ENCODE measurements around the gene PAFAH2.

Gene PAFAH2

DNA sequence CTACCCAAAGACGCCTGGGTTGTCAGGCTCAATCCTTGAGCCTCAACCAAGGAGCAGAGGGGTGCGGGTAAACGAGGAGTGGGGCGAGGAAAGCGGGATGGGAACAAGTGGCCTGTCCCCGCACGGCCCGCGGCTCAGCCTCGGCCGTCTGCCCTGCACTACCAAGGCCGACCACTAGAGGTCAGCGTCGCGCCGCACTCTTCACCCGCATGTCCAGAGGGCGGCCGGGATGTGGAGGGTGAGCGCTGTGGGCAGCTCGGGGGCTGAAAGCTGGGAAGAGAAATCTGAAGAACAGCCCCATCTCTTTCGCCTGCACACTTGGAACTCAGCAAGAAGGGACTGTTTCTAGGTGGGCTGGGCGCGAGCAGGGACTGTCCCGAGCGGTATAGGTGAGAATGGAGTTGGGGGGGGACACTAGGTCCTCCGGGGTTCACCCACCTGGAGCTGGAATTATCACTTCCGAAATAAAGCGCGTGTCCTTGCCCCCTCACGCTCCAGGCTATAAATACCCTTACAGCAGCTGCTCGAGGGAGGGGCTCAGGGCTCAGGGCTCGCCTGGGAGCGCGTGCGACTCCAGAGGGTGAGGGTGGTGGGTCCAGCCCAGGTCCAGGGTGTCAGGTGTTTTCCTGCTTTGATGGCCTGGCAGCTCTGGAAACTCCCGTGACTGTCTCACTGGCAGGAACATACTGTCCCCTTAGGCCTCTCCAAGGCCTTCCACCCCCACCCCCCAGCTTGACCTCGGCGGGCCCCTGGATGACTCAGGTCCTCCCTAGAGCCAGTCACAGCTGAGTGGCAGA, 38.3 kb upstream of the PAFAH2 start:
- TF ChIP-seq CTCF (conservative IDR thresholded peaks at IDR 0.05), result peak; percentile 89
- no peak for TF ChIP-seq ZFX (IDR thresholded peaks at IDR 0.05)
- H3K27ac ChIP-seq, result peak overlapping the region; percentile 44

DNA sequence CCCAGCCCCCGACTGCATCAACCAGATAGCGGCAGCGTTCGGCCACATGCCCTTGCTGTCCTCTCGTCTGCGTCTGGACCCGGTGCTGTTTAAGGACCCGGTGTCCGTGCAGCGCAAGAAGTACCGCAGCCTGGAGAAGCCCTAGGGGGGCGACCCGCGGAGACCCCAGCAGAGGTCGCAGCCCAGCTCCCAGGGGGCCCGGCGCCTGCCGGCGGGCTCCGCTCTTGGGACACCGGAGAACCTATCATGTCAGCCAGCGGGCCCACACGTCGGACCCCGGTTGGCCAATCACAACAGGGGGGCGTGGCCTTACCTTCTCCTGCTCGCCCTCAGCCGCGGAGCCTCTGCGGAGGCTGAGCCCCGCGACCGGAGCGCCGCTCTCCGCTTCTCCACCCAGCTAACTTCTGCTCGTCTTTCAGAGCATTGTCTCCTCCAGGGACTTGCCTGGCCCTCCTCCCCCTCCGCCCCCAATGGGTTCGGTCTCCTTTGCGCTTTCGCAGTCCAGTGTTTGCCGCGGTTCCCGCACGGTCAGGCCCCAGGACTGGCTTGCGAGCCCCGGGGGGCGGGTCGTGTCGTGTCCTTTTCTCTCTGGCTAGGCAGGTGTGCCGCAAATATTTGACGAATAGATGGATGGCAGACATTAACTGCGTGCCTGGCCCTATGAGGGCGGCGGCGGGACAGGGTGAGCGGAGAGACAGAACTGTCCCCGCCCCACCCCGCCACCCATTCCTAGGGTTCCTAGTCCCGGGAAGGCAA, 37.5 kb upstream of the PAFAH2 start:
- TF ChIP-seq ZFX (IDR thresholded peaks at IDR 0.05), result no peak
- no peak for TF ChIP-seq CTCF (conservative IDR thresholded peaks at IDR 0.05)
- H3K27ac ChIP-seq, result peak overlapping the region; percentile 44

GRCh38 chr1:26034504-26035202, 36.8 kb upstream of the PAFAH2 start:
- peak overlapping the region; percentile 44; the same call in 1 of the 2 replicates for H3K27ac ChIP-seq
- TF ChIP-seq CTCF (conservative IDR thresholded peaks at IDR 0.05) (no peak), ZFX (IDR thresholded peaks at IDR 0.05) (no peak)

DNA sequence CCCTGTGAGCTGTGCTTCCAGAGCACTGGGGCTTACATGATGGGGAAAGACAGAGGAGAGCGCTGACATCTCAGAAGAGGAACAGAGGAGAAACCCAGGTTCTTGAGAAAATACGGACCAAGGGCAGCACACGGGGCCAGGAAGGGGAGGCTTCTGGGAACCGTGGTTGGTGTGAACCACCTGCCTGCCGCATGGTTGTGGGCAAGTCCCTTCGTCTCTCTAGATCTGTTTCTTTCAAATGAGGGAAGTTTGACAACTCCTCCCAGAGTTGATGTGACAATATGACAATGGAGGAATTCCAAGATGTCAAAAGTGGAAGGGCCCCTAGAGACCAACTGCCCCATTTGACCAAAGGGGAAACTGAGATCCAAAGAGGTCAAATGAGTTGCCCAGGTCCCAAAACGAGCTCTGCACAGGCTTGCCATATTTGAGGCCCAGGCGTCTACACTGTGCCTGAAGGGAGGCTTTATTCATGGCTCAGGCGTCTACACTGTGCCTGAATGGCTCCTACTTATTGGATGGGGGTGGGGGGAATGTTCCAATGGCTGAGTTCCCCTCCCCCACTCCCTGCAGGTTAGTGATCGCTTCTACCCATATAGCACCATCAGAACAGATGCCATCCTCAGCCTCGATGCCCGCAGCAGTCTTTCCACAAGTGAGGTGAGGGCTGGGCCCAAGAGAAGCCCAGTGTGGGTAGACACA, 34.9 kb upstream of the PAFAH2 start:
- TF ChIP-seq ZFX (IDR thresholded peaks at IDR 0.05) (no peak), CTCF (conservative IDR thresholded peaks at IDR 0.05) (no peak)

DNA sequence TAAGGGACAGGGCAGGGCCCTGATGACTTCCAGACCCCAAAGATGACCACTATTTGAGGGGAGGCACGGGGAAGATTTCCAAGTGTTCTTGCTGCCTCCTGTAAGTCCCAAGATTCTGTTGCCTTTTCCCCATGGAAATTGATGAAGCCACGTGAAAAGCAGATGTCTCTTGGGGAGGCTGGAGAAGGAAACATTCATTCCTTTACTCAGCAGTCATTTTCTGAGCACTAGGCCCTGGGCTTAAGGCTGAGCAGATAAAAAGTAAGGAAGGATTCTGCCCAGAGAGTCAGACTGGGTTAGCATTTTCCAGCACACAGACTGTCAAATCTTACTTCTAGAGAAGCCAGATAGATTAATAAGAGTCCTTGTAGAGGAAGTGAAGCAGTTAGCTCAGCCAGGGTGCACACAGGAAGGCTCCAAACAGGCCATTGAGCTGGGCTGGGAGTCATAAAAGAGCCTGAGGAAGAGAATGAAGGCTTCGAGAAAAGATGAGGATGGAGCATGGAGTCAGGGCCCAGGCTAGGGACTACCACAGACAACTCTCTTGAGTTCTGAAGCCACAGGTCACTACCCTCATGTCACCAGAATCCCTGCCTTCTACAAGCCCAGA, 33.9 kb upstream of the PAFAH2 start:
- TF ChIP-seq CTCF (conservative IDR thresholded peaks at IDR 0.05), result no peak
- no peak for TF ChIP-seq ZFX (IDR thresholded peaks at IDR 0.05)
- no peak overlapping the region for H3K27ac ChIP-seq

More for the DNA sequence above, 34.9 kb upstream of the PAFAH2 start:
- H3K27ac ChIP-seq, result no peak overlapping the region

- no peak for TF ChIP-seq CTCF (conservative IDR thresholded peaks at IDR 0.05)
- no peak for TF ChIP-seq ZFX (IDR thresholded peaks at IDR 0.05)
- no peak overlapping the region for H3K27ac ChIP-seq
These were observed 33.3 kb upstream of the PAFAH2 start for GRCh38 chr1:26031196-26031595.

Data from C4-2B (cell line).